Panc1 (cell line): Measurements from ENCODE around the gene PRDM1. TPM values are rescaled to one million over a fixed set of nuclear protein-coding genes. Genes with fewer than 3 reads are reported as not detected.

Source experiments
- ATAC-seq: fragments of 200-7000 bp; cut with Tn5 transposase; 2 replicates; pipeline ENCODE4 v1.9.1; 2020; ENCODE audit warnings: mild to moderate bottlenecking, moderate library complexity
- BruUV-seq: library from RNA; stranded (reverse); fragments of 400-500 nt; replicated peaks from 2 replicates; lab custom pipeline; 2021; lab: Mats Ljungman, UMichigan
- CTCF ChIA-PET: fragments of 300-600 bp; sonication (Branson Sonifier 250); formaldehyde crosslinking; loops from one replicate; lab custom pipeline; 2022; ENCODE audit warnings: antibody characterized with exemption; lab: Charles Lee
- POLR2A ChIA-PET: fragments of 300-600 bp; sonication (Branson Sonifier 250); formaldehyde crosslinking; loops from one replicate; lab custom pipeline; 2022; ENCODE audit warnings: antibody characterized with exemption; lab: Charles Lee
- DNase-seq: peaks from one replicate; pipeline ENCODE4 v3.0.0-alpha.2; 2010; ENCODE audit warnings: low read depth, low spot score
- H3K27ac ChIP-seq: 2 replicates; pipeline ENCODE4 v1.5.1; 2011; ENCODE audit warnings: mild to moderate bottlenecking, low read length, inconsistent platforms
- H3K27me3 ChIP-seq: fragments of 200-500 bp; sonication (Bioruptor generic); 2 replicates; pipeline ENCODE4 v1.6.0; 2014; ENCODE audit warnings: low read length, inconsistent platforms; ENCODE audit not compliant: control insufficient read depth, insufficient read depth
- H3K36me3 ChIP-seq: fragments of 200-500 bp; sonication (Bioruptor generic); 2 replicates; pipeline ENCODE4 v1.5.1; 2014; ENCODE audit warnings: inconsistent platforms, mild to moderate bottlenecking, low read length, moderate library complexity; ENCODE audit not compliant: control insufficient read depth, insufficient read depth
- H3K4me1 ChIP-seq: 2 replicates; pipeline ENCODE4 v1.5.1; 2011; ENCODE audit warnings: inconsistent platforms, mild to moderate bottlenecking, low read length, moderate library complexity; ENCODE audit not compliant: control insufficient read depth, insufficient read depth
- H3K4me3 ChIP-seq, 2 experiments: 2 replicates each; pipeline ENCODE4 v1.5.1; 2011 to 2012; ENCODE audit warnings: low read depth in 2 of 2, low read length in 2 of 2, mild to moderate bottlenecking in 2 of 2, inconsistent platforms in 1 of 2, moderate library complexity in 1 of 2
- H3K9me3 ChIP-seq: fragments of 200-500 bp; sonication (Bioruptor generic); 2 replicates; pipeline ENCODE4 v1.5.1; 2014; ENCODE audit warnings: low read depth, mild to moderate bottlenecking, inconsistent platforms, low read length, moderate library complexity; ENCODE audit not compliant: control insufficient read depth, insufficient read depth
- POLR2AphosphoS5 ChIP-seq: IDR thresholded peaks from 2 replicates; pipeline ENCODE4 v1.6.1; 2012; ENCODE audit warnings: mild to moderate bottlenecking, low read depth, low read length, moderate library complexity
- SIN3A ChIP-seq: IDR thresholded peaks from 2 replicates; pipeline ENCODE4 v1.6.1; 2012; ENCODE audit warnings: low read depth, mild to moderate bottlenecking, low read length, moderate library complexity, borderline replicate concordance; ENCODE audit not compliant: insufficient read depth
- TCF7L2 ChIP-seq: IDR thresholded peaks from 2 replicates; pipeline ENCODE4 v1.6.1; 2011; ENCODE audit warnings: mild to moderate bottlenecking, low read depth, low read length, inconsistent platforms
- in situ Hi-C: cut with HindIII; loops from 2 replicates; pipeline ENCODE4 v1.10.0; 2016; ENCODE audit warnings: low sequenced_read_pairs, low pct_unique_long_range_greater_than_20kb
- intact Hi-C: fragments of 100-400 bp; cut with micrococcal nuclease; formaldehyde crosslinking; loops from one replicate; pipeline ENCODE4 v1.10.0; 2022; ENCODE audit not compliant: unreplicated experiment
- total RNA-seq: library from RNA; stranded (reverse); gene quantifications from one replicate; pipeline ENCODE4 v1.2.1, GENCODE V29; 2021; ENCODE audit not compliant: unreplicated experiment
- TF ChIP-seq, protein P1 (sequence below): fragments of 450-650 bp; IDR thresholded peaks from 2 replicates; pipeline ENCODE4 v1.5.1; 2017; ENCODE audit warnings: mild to moderate bottlenecking
- TF ChIP-seq, protein P2 (sequence below), 2 experiments: IDR thresholded peaks; 2 replicates each; pipeline ENCODE4 v1.6.1; 2011 to 2012; ENCODE audit warnings: low read depth in 2 of 2, control low read depth in 1 of 2, low read length in 1 of 2, mild to moderate bottlenecking in 1 of 2, moderate library complexity in 1 of 2; ENCODE audit not compliant: insufficient read depth in 1 of 2

Gene PRDM1
- total RNA-seq, 1 experiment from 2014 or later: 2.6 TPM

DNA sequence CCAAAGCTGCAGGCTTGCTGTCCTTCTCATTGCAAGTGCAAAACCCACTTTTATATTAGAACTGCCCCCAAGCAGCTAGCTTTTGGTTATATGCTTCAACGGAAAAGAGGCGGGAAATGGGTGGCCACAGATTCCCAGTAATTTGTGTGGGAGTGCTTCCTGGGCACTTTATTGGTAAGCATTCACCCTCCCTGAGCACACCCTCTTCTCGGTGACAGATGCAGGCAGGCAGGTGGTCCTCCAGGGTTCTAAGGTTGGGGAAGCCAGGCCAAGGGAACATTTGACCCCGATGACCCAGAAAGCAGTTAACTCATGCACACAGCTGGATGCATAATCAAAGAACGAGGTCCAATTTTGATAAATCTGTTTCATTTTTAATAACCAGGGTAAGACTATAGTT is 29.1 kb downstream of the PRDM1 start:
- Histone ChIP-seq H3K9me3 (no peaks in the 10 kb centered on the region), H3K4me1 (no peaks in the 10 kb centered on the region), H3K27me3 (no peaks in the 10 kb centered on the region), H3K4me3 (no peak overlapping the region), H3K27ac (no peak overlapping the region), H3K36me3 (no peaks in the 10 kb centered on the region)
- TF ChIP-seq TCF7L2: no peak
- TF ChIP-seq, protein P1, sequence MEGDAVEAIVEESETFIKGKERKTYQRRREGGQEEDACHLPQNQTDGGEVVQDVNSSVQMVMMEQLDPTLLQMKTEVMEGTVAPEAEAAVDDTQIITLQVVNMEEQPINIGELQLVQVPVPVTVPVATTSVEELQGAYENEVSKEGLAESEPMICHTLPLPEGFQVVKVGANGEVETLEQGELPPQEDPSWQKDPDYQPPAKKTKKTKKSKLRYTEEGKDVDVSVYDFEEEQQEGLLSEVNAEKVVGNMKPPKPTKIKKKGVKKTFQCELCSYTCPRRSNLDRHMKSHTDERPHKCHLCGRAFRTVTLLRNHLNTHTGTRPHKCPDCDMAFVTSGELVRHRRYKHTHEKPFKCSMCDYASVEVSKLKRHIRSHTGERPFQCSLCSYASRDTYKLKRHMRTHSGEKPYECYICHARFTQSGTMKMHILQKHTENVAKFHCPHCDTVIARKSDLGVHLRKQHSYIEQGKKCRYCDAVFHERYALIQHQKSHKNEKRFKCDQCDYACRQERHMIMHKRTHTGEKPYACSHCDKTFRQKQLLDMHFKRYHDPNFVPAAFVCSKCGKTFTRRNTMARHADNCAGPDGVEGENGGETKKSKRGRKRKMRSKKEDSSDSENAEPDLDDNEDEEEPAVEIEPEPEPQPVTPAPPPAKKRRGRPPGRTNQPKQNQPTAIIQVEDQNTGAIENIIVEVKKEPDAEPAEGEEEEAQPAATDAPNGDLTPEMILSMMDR: no peak
- TF ChIP-seq, protein P2, sequence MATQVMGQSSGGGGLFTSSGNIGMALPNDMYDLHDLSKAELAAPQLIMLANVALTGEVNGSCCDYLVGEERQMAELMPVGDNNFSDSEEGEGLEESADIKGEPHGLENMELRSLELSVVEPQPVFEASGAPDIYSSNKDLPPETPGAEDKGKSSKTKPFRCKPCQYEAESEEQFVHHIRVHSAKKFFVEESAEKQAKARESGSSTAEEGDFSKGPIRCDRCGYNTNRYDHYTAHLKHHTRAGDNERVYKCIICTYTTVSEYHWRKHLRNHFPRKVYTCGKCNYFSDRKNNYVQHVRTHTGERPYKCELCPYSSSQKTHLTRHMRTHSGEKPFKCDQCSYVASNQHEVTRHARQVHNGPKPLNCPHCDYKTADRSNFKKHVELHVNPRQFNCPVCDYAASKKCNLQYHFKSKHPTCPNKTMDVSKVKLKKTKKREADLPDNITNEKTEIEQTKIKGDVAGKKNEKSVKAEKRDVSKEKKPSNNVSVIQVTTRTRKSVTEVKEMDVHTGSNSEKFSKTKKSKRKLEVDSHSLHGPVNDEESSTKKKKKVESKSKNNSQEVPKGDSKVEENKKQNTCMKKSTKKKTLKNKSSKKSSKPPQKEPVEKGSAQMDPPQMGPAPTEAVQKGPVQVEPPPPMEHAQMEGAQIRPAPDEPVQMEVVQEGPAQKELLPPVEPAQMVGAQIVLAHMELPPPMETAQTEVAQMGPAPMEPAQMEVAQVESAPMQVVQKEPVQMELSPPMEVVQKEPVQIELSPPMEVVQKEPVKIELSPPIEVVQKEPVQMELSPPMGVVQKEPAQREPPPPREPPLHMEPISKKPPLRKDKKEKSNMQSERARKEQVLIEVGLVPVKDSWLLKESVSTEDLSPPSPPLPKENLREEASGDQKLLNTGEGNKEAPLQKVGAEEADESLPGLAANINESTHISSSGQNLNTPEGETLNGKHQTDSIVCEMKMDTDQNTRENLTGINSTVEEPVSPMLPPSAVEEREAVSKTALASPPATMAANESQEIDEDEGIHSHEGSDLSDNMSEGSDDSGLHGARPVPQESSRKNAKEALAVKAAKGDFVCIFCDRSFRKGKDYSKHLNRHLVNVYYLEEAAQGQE (IDR thresholded peaks at IDR 0.05; ENCODE audit: insufficient read depth in 1 of 2, low read depth in 2 of 2, low read length in 1 of 2): no peak
- TF ChIP-seq POLR2AphosphoS5: no peak
- no peak for TF ChIP-seq SIN3A
- CTCF ChIA-PET: no interaction called here
- intact Hi-C loops (no loop called here), in situ Hi-C loops (no loop called here)
- DNase-seq: no peak
- ATAC-seq: no peak
- no TSS peak for BruUV-seq
- POLR2A ChIA-PET: no interaction called here

DNA sequence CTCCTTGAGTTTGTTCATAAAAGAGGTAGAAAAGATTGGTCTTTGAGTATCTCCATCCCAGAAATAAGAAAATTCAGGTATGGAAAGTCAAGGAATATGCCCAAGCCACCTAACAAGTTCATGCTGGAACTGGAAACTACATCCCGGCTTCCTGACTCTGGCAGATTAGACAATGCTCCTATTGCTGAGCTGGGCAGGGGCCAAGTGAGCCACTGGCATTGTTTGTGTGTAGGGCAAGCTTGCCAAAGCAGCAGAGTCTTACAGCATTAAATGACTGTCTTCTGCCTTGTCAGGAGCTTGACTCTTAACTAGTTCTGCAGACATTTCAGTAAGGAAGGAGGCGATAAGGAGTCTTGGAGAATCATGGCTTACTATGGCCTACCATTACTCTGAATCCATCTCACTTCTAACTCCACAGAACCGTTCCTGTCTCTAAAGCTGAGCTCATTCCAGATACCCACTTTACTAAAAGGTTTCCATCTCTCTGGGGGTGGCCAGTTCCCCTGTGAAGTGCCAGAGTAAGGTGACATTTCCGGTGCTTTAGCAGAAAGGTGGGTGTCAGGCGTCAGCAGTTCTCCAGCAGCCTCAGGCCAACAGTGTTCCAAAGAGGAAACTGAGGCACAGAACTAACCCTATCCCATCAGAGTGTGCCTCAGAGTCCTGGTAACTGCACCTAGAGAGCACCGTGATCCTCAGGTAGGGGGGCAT is 30.1 kb downstream of the PRDM1 start:
- no peak for ATAC-seq
- no peaks in the 10 kb centered on the region for H3K27me3 ChIP-seq
- no TSS peak for BruUV-seq

More for the DNA sequence above, 30.1 kb downstream of the PRDM1 start:
- TF ChIP-seq, protein P2 (IDR thresholded peaks at IDR 0.05; ENCODE audit: insufficient read depth in 1 of 2, low read depth in 2 of 2, low read length in 1 of 2): no peak
- TF ChIP-seq TCF7L2 (no peak), SIN3A (no peak), POLR2AphosphoS5 (no peak)
- TF ChIP-seq, protein P1: no peak
- H3K36me3 ChIP-seq: no peaks in the 10 kb centered on the region
- POLR2A ChIA-PET: no interaction called here
- CTCF ChIA-PET: no interaction called here
- no peaks in the 10 kb centered on the region for H3K9me3 ChIP-seq
- intact Hi-C loops: no loop called here
- no peak overlapping the region for H3K27ac ChIP-seq
- in situ Hi-C loops: no loop called here
- DNase-seq: no peak
- H3K4me1 ChIP-seq: no peaks in the 10 kb centered on the region
- H3K4me3 ChIP-seq: no peak overlapping the region
